ENCODE results near the gene TMEM9. TPM values are rescaled to one million over a fixed set of nuclear protein-coding genes. Genes with fewer than 3 reads are reported as not detected.

The TMEM9 gene
- total and polyA plus RNA-seq, 2 donors (not counting 3 experiments of a cell fraction or from before 2014, with no cell fraction given): 39.3 to 96.1 TPM

DNA sequence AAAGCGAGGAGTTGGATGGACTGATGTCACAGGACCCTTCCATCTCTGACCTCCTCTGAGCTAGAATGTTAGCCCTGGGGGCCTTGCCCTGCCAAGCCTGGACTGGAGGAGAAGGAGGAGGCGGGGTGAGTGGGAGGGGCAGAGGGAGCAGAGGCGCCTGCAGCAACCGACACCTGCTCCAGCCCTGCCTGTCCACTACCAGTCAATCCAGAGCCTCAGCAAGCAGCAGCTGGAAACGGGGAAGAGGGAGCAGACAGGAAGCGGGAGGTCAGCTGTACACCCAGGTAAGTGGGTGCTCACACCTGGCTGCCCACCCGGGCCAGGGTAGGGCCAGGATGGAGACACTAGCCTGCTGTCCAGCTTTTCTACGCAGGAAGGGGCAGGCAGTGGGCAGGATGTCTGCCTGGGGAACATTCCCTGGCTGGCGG lies 36.4 kb upstream of the TMEM9 start, which contains the start of gene IGFN1:
Gene IGFN1, plus strand, starts transcription at position 201 of the 428 bp plus-strand sequence. CDS start 2,470 bp downstream, outside the sequence.
- no peaks in the 10 kb centered on the region for H4K20me1 ChIP-seq (replicated peaks; ENCODE audit: control insufficient read depth, extremely low read depth, insufficient read depth, low read length)
- no peaks in the 10 kb centered on the region for H3K79me2 ChIP-seq (ENCODE audit: control insufficient read depth, insufficient read depth, low read length)
- no peak within 1 kb of the TSS for H3K9ac ChIP-seq (replicated peaks; ENCODE audit: extremely low read depth, insufficient read depth, low read length)
- H3K36me3 ChIP-seq (ENCODE audit: control insufficient read depth in 2 of 2, extremely low read depth in 1 of 2, insufficient read depth in 2 of 2, low read length in 2 of 2): no peaks in the 10 kb centered on the region
- dilution Hi-C loops (cut with MboI; ENCODE audit: extremely low pct_ligation_motif_present, low sequenced_read_pairs) (no loop called here), intact Hi-C loops (cut with micrococcal nuclease) (no loop called here)
- no peaks in the 10 kb centered on the region for H3K4me1 ChIP-seq (ENCODE audit: control insufficient read depth, extremely low read depth, insufficient read depth, low read length)
- POLR2A ChIA-PET: no interaction called here
- no peak for TF ChIP-seq MAX (IDR thresholded peaks at IDR 0.05; ENCODE audit: insufficient read depth, insufficient read length)
- TF ChIP-seq MYC (IDR thresholded peaks at IDR 0.05; ENCODE audit: low read depth, low read length): no peak
- no peak for TF ChIP-seq POLR2AphosphoS5 (IDR thresholded peaks at IDR 0.05; ENCODE audit: insufficient read depth, low read depth, low read length)
- TF ChIP-seq JUN (IDR thresholded peaks at IDR 0.05; ENCODE audit: borderline replicate concordance, insufficient read depth, insufficient read length, low read depth): no peak
- TF ChIP-seq GATA2 (IDR thresholded peaks at IDR 0.05; ENCODE audit: insufficient read depth, insufficient read length, low read depth, low read length): no peak
- no peak for TF ChIP-seq FOS (IDR thresholded peaks at IDR 0.05; ENCODE audit: borderline replicate concordance, insufficient read depth, low read length)
- TF ChIP-seq CTCF (IDR thresholded peaks at IDR 0.05; ENCODE audit: extremely low read depth in 1 of 2, insufficient read depth in 1 of 2, low read depth in 1 of 2, low read length in 2 of 2): no peak
- TF ChIP-seq EZH2 (IDR thresholded peaks at IDR 0.05; ENCODE audit: borderline replicate concordance, low read depth, low read length, severe bottlenecking): no peak
- TF ChIP-seq POLR2A (IDR thresholded peaks at IDR 0.05; ENCODE audit: low read depth, low read length): no peak
- H3K4me2 ChIP-seq (ENCODE audit: insufficient read depth, low read length): no peak within 1 kb of the TSS
- BruUV-seq (replicated peaks): no TSS peak
- H3K27me3 ChIP-seq (ENCODE audit: control insufficient read depth in 2 of 2, insufficient read depth in 2 of 2, low read length in 2 of 2): peaks cover 5 to 15% of the 10 kb centered on the region in 2 experiments
- no peak within 1 kb of the TSS for H3K27ac ChIP-seq (ENCODE audit: insufficient read depth, low read depth, low read length)
- no peaks in the 10 kb centered on the region for H3K9me1 ChIP-seq (replicated peaks; ENCODE audit: control insufficient read depth, extremely low read depth, insufficient read depth, low read length)
- H3K9me3 ChIP-seq (replicated peaks; ENCODE audit: control insufficient read depth, insufficient read depth, low read length): no peaks in the 10 kb centered on the region
- H2AFZ ChIP-seq (ENCODE audit: low read depth, low read length): no peak within 1 kb of the TSS
- CTCF ChIA-PET: interaction anchor here (2.1 kb wide), 1 partner anchor 32 kb away, joined by 7 read pairs; no protein-coding TSS in a partner anchor
- no peak for DNase-seq (ENCODE audit: low read depth, low spot score)
- no peak within 1 kb of the TSS for H3K4me3 ChIP-seq (replicated peaks in 1 of 3; ENCODE audit: insufficient read depth in 1 of 3, low read depth in 1 of 3, low read length in 3 of 3)
- no peak for FAIRE-seq
